Calu3 (cell line): ENCODE measurements around the gene NFKBIZ. TPM values are rescaled to one million over a fixed set of nuclear protein-coding genes. Genes with fewer than 3 reads are reported as not detected.
"Not testable (repeated sequence)": the region's sequence is repeated elsewhere in the genome, so short reads cannot be mapped to it uniquely, and the experiment has no call there.

Source experiments
- BruUV-seq: library from RNA; stranded (reverse); fragments of 400-500 nt; replicated peaks from 2 replicates; lab custom pipeline; 2021; lab: Mats Ljungman, UMichigan
- CTCF ChIA-PET: fragments of 300-600 bp; sonication (Branson Sonifier 250); formaldehyde crosslinking; loops from one replicate; lab custom pipeline; 2022; ENCODE audit warnings: antibody characterized with exemption; lab: Charles Lee
- DNase-seq: peaks from one replicate; pipeline ENCODE4 v3.0.0; 2022
- H3K27ac Mint-ChIP-seq: one replicate; pipeline ENCODE4 v1.8.0; 2022; ENCODE audit warnings: mixed read lengths; ENCODE audit not compliant: unreplicated experiment
- H3K27me3 Mint-ChIP-seq: one replicate; pipeline ENCODE4 v1.8.0; 2022; ENCODE audit warnings: mixed read lengths; ENCODE audit not compliant: unreplicated experiment
- H3K36me3 Mint-ChIP-seq: one replicate; pipeline ENCODE4 v1.8.0; 2022; ENCODE audit warnings: mild to moderate bottlenecking, moderate library complexity, mixed read lengths; ENCODE audit not compliant: insufficient read depth, unreplicated experiment
- H3K4me1 Mint-ChIP-seq: one replicate; pipeline ENCODE4 v1.8.0; 2022; ENCODE audit warnings: mild to moderate bottlenecking, low read depth, mixed read lengths; ENCODE audit not compliant: unreplicated experiment
- H3K4me3 Mint-ChIP-seq: one replicate; pipeline ENCODE4 v1.8.0; 2022; ENCODE audit warnings: mild to moderate bottlenecking, low read depth, moderate library complexity, mixed read lengths; ENCODE audit not compliant: unreplicated experiment
- H3K9me3 Mint-ChIP-seq: one replicate; pipeline ENCODE4 v1.8.0; 2022; ENCODE audit warnings: low read depth, mixed read lengths; ENCODE audit not compliant: unreplicated experiment
- CTCF ChIP-seq: fragments of 200-600 bp; IDR thresholded peaks from one replicate; pipeline ENCODE4 v1.8.0; 2022; ENCODE audit warnings: antibody characterized with exemption; ENCODE audit not compliant: unreplicated experiment
- intact Hi-C: fragments of 100-400 bp; cut with micrococcal nuclease; formaldehyde crosslinking; loops from one replicate; pipeline ENCODE4 v1.10.0; 2022; ENCODE audit not compliant: unreplicated experiment
- total RNA-seq: library from RNA; stranded (reverse); gene quantifications from 2 replicates; pipeline ENCODE4 v1.2.3, GENCODE V29; 2022

NFKBIZ gene
- total RNA-seq, 1 experiment from 2014 or later = 217 TPM

- Mint-ChIP-seq H3K4me1 (peaks cover 13% of the 10 kb centered on the region), H3K27me3 (no peaks in the 10 kb centered on the region), H3K27ac (peak overlapping the region; percentile 80), H3K4me3 (no peak overlapping the region), H3K36me3 (no peaks in the 10 kb centered on the region), H3K9me3 (no peaks in the 10 kb centered on the region)
- no TSS peak for BruUV-seq
- DNase-seq = no peak
- CTCF ChIA-PET = interaction anchor here (0.6 to 1.2 kb wide), 2 partner anchors 34 to 294 kb away, joined by 3 to 6 read pairs; no protein-coding TSS in a partner anchor
- intact Hi-C loops = no loop called here
- TF ChIP-seq CTCF = no peak
These were observed 52.7 kb downstream of the NFKBIZ start for GRCh38 chr3:101902041-101902440.

GRCh38 chr3:101903451-101903871 is 54.1 kb downstream of the NFKBIZ start:
- Mint-ChIP-seq H3K27me3 (no peaks in the 10 kb centered on the region), H3K36me3 (no peaks in the 10 kb centered on the region), H3K4me1 (peaks cover 13% of the 10 kb centered on the region), H3K27ac (peak overlapping the region; percentile 60), H3K4me3 (no peak overlapping the region), H3K9me3 (no peaks in the 10 kb centered on the region)
- CTCF ChIA-PET = no interaction called here
- intact Hi-C loops = no loop called here
- BruUV-seq = no TSS peak
- DNase-seq = no peak
- no peak for TF ChIP-seq CTCF

GRCh38 chr3:101905573-101905972 is 56.3 kb downstream of the NFKBIZ start:
- H3K27ac Mint-ChIP-seq, H3K4me3 Mint-ChIP-seq, H3K27me3 Mint-ChIP-seq, BruUV-seq, H3K36me3 Mint-ChIP-seq, H3K9me3 Mint-ChIP-seq, DNase-seq, intact Hi-C loops: not testable (repeated sequence)
- CTCF ChIA-PET = interaction anchor here (0.7 kb wide), 1 partner anchor 148 kb away, joined by 3 read pairs; no protein-coding TSS in a partner anchor
- peaks cover 13% of the 10 kb centered on the region for H3K4me1 Mint-ChIP-seq

Other genes starting within 250 kb of the NFKBIZ start
- gene ZBTB11, start 172.4 kb upstream of the NFKBIZ start, total RNA-seq = 34.8 and 36.5 TPM in 2 replicates
- 587 and 599 TPM in 2 replicates for gene RPL24, start 162.8 kb upstream of the NFKBIZ start, total RNA-seq
- gene CEP97, start 124.9 kb upstream of the NFKBIZ start, total RNA-seq = 5.4 and 6.4 TPM in 2 replicates
- 3.0 and 3.1 TPM in 2 replicates for gene NXPE3, start 70.3 kb upstream of the NFKBIZ start, total RNA-seq